Left lung (tissue), 10 donors: ENCODE data around the gene ATL1. TPM values are rescaled to one million over a fixed set of nuclear protein-coding genes. Genes with fewer than 3 reads are reported as not detected.
"Not testable (repeated sequence)": the region's sequence is repeated elsewhere in the genome, so short reads cannot be mapped to it uniquely, and the experiment has no call there.

Experiments
- ATAC-seq: fragments of 200-7000 bp; cut with Tn5 transposase; one replicate; pipeline ENCODE4 v1.9.1; 2020; ENCODE audit warnings: moderate library complexity
- DNase-seq, 4 donors: peaks; one replicate each; pipeline ENCODE4 v3.0.0-alpha.2; 2013 to 2020
- H3K27ac ChIP-seq, 2 donors: fragments of 200-600 bp; sonication (generic) in 1 of 2; one replicate each; pipeline versions ENCODE4 v1.5.0 to v1.8.0; 2020 to 2021
- H3K27me3 ChIP-seq, 2 donors: fragments of 200-600 bp; sonication (generic) in 1 of 2; one replicate each; pipeline versions ENCODE4 v1.5.0 to v1.8.0; 2020 to 2021
- H3K36me3 ChIP-seq, 2 donors: fragments of 200-600 bp; sonication (generic) in 1 of 2; one replicate each; pipeline versions ENCODE4 v1.5.0 to v1.8.0; 2020 to 2021
- H3K4me1 ChIP-seq, 2 donors: fragments of 200-600 bp; one replicate each; pipeline ENCODE4 v1.8.0; 2021
- H3K4me3 ChIP-seq, 2 donors: fragments of 200-600 bp; sonication (generic) in 1 of 2; one replicate each; pipeline versions ENCODE4 v1.5.0 to v1.8.0; 2020 to 2021; ENCODE audit warnings: mild to moderate bottlenecking in 1 of 2
- H3K9me3 ChIP-seq, 2 donors: fragments of 200-600 bp; sonication (generic) in 1 of 2; one replicate each; pipeline versions ENCODE4 v1.5.0 to v1.8.0; 2020 to 2021
- CTCF ChIP-seq, 2 donors: fragments of 200-600 bp; sonication (generic) in 1 of 2; IDR thresholded peaks; one replicate each; pipeline versions ENCODE4 v1.5.0 to v1.8.0; 2021; ENCODE audit warnings: antibody characterized with exemption in 2 of 2
- intact Hi-C, 2 donors: fragments of 100-400 bp; cut with DNase I; formaldehyde crosslinking; loops; one replicate each; pipeline versions ENCODE4 v1.11.2 to v1.14.2; 2022
- polyA plus RNA-seq, 6 donors: library from polyadenylated mRNA; unstranded; fragments of 120-200 nt; gene quantifications; one replicate each; pipeline ENCODE4 v1.2.1, GENCODE V29; 2013; ENCODE audit not compliant: insufficient read length in 6 of 6
- total RNA-seq, 2 donors: library from RNA; stranded (reverse); fragmentation: NEBNext Ultra II Directional; extraction: Animal tissue kit (Norgen Biotek cat#: 25700); gene quantifications; one replicate each; pipeline ENCODE4 v1.2.1, GENCODE V29; 2021
- donor health status: DM: no; HTN: yes; CAD: no.
- donor health status: DM: no; HTN: no; CAD: no.

The ATL1 gene
- total and polyA plus RNA-seq, 8 donors: 5.4 to 10.8 (median 7.7) TPM

- DNase-seq: peak in 2 of 4 donors; percentile 22 to 58
- intact Hi-C loops: no loop called here
Measured at GRCh38 chr14:50542941-50543418, 17.0 kb upstream of the ATL1 start.

GRCh38 chr14:50544911-50545310 lies 15.0 kb upstream of the ATL1 start:
- Histone ChIP-seq H3K9me3 (no peaks in the 10 kb centered on the region), H3K4me1 (peaks cover 0 to 4% of the 10 kb centered on the region in 2 donors), H3K4me3 (no peak overlapping the region), H3K36me3 (no peaks in the 10 kb centered on the region), H3K27me3 (no peaks in the 10 kb centered on the region), H3K27ac (no peak overlapping the region)
- TF ChIP-seq CTCF (IDR thresholded peaks at IDR 0.05): no peak
- peak; percentile 46 for ATAC-seq
- DNase-seq: no peak
- intact Hi-C loops: no loop called here

More at GRCh38 chr14:50542941-50543418, 17.0 kb upstream of the ATL1 start:
- H3K27me3 ChIP-seq: no peaks in the 10 kb centered on the region
- peaks cover 0 to 4% of the 10 kb centered on the region in 2 donors for H3K4me1 ChIP-seq
- no peak overlapping the region for H3K4me3 ChIP-seq
- H3K27ac ChIP-seq: no peak overlapping the region
- peak; percentile 95 for ATAC-seq
- no peaks in the 10 kb centered on the region for H3K36me3 ChIP-seq
- no peaks in the 10 kb centered on the region for H3K9me3 ChIP-seq
- peak; percentile 31 to 48 for TF ChIP-seq CTCF (IDR thresholded peaks at IDR 0.05)

DNA sequence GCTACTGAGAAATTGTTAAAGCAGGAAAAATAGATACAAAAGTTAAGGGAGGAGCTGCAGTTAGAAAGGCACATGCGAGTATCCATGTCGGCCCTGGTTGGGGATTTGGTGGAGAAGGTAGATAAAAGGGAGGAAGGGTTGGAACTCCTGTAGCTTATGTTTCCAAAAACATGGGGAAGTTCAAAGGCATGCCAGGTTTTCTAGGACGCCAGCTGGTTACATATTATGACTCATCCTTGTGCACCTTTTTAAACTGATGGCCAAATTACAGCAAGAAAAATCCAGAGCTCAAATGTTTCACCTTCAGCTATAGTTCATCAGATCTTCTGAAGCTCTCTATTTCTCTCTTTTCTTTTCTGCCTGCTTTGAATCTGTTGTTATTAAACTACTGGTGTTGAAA lies 14.3 kb upstream of the ATL1 start:
- H3K4me3 ChIP-seq: no peak overlapping the region
- intact Hi-C loops: no loop called here
- no peaks in the 10 kb centered on the region for H3K27me3 ChIP-seq
- peaks cover 0 to 4% of the 10 kb centered on the region in 2 donors for H3K4me1 ChIP-seq
- H3K9me3 ChIP-seq: no peaks in the 10 kb centered on the region
- no peak overlapping the region for H3K27ac ChIP-seq
- no peak for DNase-seq
- no peak for TF ChIP-seq CTCF (IDR thresholded peaks at IDR 0.05)
- H3K36me3 ChIP-seq: no peaks in the 10 kb centered on the region
- peak; percentile 9 for ATAC-seq

GRCh38 chr14:50550294-50550693 lies 9.7 kb upstream of the ATL1 start:
- no peaks in the 10 kb centered on the region for H3K9me3 ChIP-seq
- no peak for ATAC-seq
- H3K27me3 ChIP-seq: no peaks in the 10 kb centered on the region
- no peak for DNase-seq
- no peaks in the 10 kb centered on the region for H3K36me3 ChIP-seq
- H3K4me1 ChIP-seq: no peaks in the 10 kb centered on the region
- no peak overlapping the region for H3K27ac ChIP-seq
- intact Hi-C loops: no loop called here
- no peak for TF ChIP-seq CTCF (IDR thresholded peaks at IDR 0.05)
- H3K4me3 ChIP-seq: no peak overlapping the region

DNA sequence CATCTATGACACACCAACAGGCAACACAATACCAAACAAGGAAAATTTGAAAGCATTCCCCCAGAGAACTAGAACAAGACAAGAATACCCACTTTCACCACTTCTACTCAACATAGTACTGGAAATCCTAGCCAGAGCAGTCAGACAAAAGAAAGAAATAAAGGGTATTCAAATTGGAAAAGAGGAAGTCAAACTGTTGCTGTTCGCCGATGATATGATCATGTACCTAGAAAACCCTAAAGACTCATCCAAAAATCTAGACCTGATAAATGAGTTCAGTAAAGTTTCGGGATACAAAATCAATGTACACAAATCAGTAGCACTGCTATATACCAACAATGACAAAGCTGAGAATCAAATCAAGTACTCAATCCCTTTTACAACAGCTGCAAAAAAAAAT lies 8.1 kb upstream of the ATL1 start:
- no peak for DNase-seq
- no peak for TF ChIP-seq CTCF (IDR thresholded peaks at IDR 0.05)
- Histone ChIP-seq H3K9me3 (no peaks in the 10 kb centered on the region), H3K4me1 (no peaks in the 10 kb centered on the region), H3K27me3 (no peaks in the 10 kb centered on the region), H3K4me3 (no peak overlapping the region), H3K36me3 (no peaks in the 10 kb centered on the region), H3K27ac (no peak overlapping the region)
- no peak for ATAC-seq
- intact Hi-C loops: no loop called here

GRCh38 chr14:50552796-50553195 lies 7.1 kb upstream of the ATL1 start:
- H3K27me3 ChIP-seq, intact Hi-C loops: not testable (repeated sequence)

More at GRCh38 chr14:50552796-50553195, 7.1 kb upstream of the ATL1 start:
- H3K9me3 ChIP-seq, ATAC-seq, H3K4me3 ChIP-seq, H3K4me1 ChIP-seq, H3K27ac ChIP-seq, H3K36me3 ChIP-seq, DNase-seq: not testable (repeated sequence)
